ENCODE measurements around the gene OPRL1. TPM values are rescaled to one million over a fixed set of nuclear protein-coding genes. Genes with fewer than 3 reads are reported as not detected.

Gene OPRL1
- 0.33 and 0.51 TPM in 2 replicates for total RNA-seq (2014; rRNA removed; shearing (Covaris generic))

- DNase-seq (ENCODE audit: low read depth), result peak; percentile 38
Observed at GRCh38 chr20:64080013-64080812, at the start of gene OPRL1. TSS of gene OPRL1 (plus strand) at chr20:64080082. CDS start at chr20:64092721, 12,639 bp downstream.

- DNase-seq (ENCODE audit: low read depth), result no peak
Observed at GRCh38 chr20:64030371-64031134, 49.3 kb upstream of the OPRL1 start.

- DNase-seq (ENCODE audit: low read depth), result no peak
Observed at GRCh38 chr20:64031822-64032314, 48.0 kb upstream of the OPRL1 start.

- no peak for DNase-seq (ENCODE audit: low read depth)
Observed at GRCh38 chr20:64032706-64033624, 46.9 kb upstream of the OPRL1 start.

- DNase-seq (ENCODE audit: low read depth), result no peak
Observed at GRCh38 chr20:64033981-64034493, 45.8 kb upstream of the OPRL1 start.

- no peak for DNase-seq (ENCODE audit: low read depth)
Observed at GRCh38 chr20:64035066-64035932, 44.6 kb upstream of the OPRL1 start.

DNA sequence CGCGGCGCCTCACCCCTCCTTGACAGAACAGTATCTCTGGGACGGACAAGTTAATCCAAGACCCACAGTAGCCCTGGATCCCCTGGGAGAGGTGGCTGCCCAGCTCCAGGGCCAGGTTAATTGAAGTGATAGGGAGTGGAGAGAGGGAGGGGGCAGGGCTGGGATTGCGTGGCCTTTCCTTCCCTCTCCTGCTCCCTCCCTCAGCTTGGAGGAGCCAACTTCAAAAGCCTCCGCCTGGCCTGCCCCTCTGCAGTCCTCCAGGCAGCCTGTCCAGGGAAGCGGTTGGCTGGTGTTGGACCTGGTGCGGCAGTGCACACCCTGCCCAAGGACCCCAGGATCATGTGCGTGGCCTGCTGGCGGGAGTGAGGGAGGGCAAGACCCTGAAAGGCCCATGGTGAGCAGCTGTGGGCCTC lies 43.9 kb upstream of the OPRL1 start, which contains the start of gene C20orf204:
C20orf204 (plus strand) TSS at position 250 of the 413 bp plus-strand sequence; CDS start at position 392, 142 bp downstream.
- DNase-seq (ENCODE audit: low read depth), result no peak

GRCh38 chr20:64036346-64037198 lies 43.3 kb upstream of the OPRL1 start:
- DNase-seq (ENCODE audit: low read depth), result no peak

GRCh38 chr20:64037199-64037497 lies 42.7 kb upstream of the OPRL1 start:
- DNase-seq (ENCODE audit: low read depth), result no peak

- no peak for DNase-seq (ENCODE audit: low read depth)
Observed at GRCh38 chr20:64037498-64038213, 42.2 kb upstream of the OPRL1 start.

DNA sequence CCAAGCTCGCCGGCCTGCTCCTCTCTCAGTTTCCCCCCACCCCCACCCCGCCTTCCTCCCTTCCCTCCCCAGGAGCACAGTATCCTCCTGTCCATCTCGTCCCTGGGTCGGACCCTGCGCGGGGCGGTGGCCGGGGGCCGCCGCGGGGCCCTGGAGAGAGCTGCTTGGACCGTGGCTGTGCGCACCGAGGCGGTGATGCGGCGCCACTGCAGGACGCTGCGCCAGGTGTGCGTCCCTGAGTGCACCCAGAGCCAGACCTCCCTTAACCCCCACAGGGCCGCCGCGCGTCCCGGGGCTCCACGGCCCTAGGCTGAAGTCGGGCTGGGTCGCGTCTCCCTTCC lies 41.7 kb upstream of the OPRL1 start:
- DNase-seq (ENCODE audit: low read depth), result no peak

DNA sequence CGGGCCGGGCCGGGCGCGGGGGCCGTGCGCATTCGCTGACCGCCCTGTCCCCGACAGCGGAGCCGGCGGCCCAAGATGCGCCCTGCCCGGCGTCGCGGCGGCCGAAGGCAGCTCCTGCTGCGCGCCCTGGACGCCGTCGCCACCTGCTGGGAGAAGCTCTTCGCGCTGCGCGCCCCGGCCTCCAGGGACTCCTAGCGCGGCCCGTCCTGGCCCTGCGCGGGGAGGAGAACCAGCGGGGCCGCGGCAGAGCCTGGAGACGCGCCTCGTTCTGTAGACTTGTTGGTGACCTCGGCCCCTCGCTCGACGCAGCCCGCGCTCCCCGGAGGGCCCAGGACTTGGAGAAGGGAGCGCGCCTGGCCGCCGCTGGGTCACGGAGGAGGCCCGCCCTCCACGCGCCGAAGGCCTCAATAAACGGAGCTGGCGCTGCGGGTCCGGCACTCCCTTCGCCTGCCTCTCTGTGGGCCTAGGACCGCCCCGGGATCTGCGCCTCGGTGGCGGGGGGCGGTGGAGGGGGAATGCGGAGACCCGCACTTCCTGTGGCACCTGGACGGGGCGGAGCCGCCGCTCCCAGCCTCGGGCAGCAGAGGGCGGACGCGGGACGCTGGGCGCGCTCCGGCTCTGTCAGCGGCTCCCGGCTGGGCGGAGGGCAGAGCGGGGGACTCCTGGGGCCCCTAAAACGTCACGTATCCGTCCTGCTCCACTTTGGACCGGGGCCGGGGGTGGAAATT lies 41.2 kb upstream of the OPRL1 start:
- DNase-seq (ENCODE audit: low read depth), result peak; percentile 80

DNA sequence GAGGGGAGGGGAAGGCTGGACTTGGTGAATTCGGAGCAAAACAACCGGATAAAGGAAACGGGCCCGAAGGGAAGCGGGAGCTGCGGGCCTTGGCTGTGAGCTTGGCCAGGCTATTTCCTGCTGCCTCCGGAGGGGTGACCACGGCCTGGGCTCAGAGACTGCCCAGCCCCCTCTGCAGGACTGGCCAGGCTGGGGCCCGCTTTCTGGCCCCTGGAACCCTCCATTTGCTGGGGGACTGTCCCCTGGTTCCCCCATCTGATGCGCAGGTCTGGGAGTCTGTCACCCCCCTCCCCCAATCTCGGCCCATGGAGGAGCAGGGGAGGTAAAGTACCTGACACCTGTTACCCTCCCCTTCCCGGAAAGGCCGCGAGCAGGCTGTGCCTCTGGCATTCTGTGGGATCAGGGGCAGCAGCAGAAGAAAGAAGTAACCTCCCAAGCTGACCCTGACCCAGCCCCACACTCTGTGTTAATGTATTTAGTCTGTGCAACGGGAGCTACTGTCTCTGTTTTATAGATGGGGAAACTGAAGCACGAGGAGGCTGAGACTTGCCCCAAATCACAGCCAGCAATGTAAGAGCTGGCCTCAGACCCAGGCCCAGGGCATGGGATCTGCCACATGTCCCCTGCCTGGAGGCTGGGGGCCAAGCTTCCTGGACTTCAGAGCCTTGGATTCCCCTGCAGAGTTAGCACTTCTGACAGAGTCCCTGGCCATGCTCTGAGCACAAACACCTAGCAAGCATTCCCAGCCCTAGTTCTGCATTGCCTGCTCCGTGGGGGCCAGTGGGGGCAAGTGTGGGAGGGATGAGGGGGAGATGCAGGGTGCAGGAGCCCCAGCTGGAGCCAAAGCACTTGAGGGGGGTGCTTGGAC lies 40.4 kb upstream of the OPRL1 start:
- no peak for DNase-seq (ENCODE audit: low read depth)

DNA sequence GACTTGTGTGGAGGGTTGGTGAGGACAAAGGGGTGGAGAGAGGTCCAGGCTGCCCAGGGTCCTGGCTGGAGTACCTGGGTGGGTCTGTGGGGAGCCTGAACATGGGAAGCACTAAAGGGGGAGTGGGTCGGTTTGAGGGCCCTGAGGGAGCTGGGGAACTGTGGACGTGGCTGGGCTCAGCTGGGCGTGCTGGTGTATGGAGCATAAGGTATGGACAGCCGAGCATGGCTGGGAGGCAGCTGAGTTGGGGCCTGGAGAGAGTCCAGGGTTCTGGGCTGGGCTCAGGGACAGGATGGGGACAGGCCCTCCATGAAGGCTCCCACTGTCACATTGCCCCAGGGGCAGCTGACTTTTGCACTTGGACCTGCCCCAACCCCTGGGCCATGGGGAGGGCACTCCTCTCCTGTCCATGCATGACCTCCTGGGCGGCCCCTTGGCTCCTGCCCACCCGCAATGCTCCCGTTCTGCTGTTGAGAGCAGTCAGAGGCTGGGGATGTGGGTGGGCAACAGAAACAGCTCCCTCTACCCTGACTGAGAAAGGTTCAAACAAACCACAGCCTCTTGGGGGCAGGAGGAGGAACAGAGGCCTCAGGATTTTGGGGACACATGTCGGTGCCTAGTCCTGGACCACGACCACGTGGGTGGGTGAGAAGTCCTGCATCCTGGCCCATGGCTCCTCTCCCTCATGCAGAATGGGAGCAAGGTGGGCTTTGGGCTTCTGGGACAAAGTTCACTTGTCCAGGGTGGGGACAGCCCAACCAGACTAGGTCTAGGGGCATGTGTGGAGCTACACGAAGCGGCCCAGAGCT lies 39.4 kb upstream of the OPRL1 start:
- DNase-seq (ENCODE audit: low read depth), result no peak

GRCh38 chr20:64041040-64041780 lies 38.7 kb upstream of the OPRL1 start:
- no peak for DNase-seq (ENCODE audit: low read depth)

GRCh38 chr20:64041781-64042053 lies 38.2 kb upstream of the OPRL1 start:
- no peak for DNase-seq (ENCODE audit: low read depth)

Measured in Daoy (cell line).